Measurements from ENCODE around the gene AREL1. TPM values are rescaled to one million over a fixed set of nuclear protein-coding genes. Genes with fewer than 3 reads are reported as not detected.
"Not testable (repeated sequence)": the region's sequence is repeated elsewhere in the genome, so short reads cannot be mapped to it uniquely, and the experiment has no call there.

AREL1 gene
- polyA plus RNA-seq = 30.4 and 33.8 TPM in 2 replicates
- polyA minus RNA-seq = 73.2 and 76.2 TPM in 2 replicates

DNA sequence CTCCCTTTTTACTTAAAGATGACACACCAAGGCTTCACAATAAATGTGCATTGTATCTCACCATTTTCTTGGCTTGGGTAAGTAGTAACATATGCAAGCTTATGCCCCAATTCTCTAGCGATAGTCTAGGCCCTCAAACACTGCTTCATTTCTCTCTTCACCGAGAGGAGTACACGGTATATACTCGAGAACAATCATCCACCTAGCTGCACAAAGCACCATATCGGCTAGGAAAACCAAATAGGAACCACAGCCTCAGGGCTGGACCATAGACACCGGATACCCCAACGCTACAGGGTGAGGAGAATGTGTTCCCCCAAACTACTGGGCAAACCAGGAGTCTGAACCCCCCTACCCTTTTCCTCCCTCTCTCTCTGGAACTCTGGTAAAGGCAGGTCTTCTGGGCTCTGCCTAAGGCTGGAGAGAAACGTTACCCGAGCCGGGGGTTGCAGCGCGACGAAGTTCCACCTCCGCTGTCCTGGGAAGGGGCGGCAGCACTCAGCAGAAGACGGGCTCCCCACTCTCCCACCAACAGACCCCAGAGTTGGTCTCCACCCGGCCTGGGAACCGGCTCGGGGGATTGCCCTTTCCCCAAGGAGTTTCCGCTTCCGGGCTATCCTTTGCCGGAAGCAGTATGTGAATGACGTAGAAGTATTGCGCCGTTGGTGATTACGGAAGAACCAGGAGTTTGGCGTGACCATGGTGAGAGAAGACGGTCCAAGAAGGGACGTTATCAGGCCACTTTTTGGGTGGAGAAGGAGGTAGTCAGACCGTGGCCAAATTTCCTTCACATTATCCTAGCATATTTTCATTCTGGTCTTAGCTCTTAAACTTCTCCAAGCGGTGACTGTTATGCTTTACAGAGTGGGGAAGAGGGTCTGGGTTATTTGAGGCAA is at the start of gene AREL1, which contains the start of gene FCF1:
Gene AREL1, minus strand, starts transcription at position 582 of the 896 bp plus-strand sequence. CDS start 27,465 bp downstream, outside the sequence.
Gene FCF1, plus strand, starts transcription at position 646 of the 896 bp plus-strand sequence. Its CDS starts 54 bp downstream, at position 700.
- no peaks in the 10 kb centered on the region for H3F3A ChIP-seq (ENCODE audit: insufficient read depth, low read length, poor library complexity, severe bottlenecking)
- peak within 1 kb of the TSS; percentile 92 for H3K4me2 ChIP-seq (ENCODE audit: low read length)
- H3K79me2 ChIP-seq (replicated peaks; ENCODE audit: insufficient read depth, low read length) = peaks cover 62% of the 10 kb centered on the region
- H4K20me1 ChIP-seq (ENCODE audit: insufficient read depth) = no peaks in the 10 kb centered on the region
- peak within 1 kb of the TSS; percentile 57 for H3K27ac ChIP-seq (ENCODE audit: low read length)
- no peaks in the 10 kb centered on the region for H3K27me3 ChIP-seq (ENCODE audit: insufficient read depth, low read depth, low read length)
- H3K9me2 ChIP-seq (ENCODE audit: insufficient read depth, low read length) = no peaks in the 10 kb centered on the region
- peak within 1 kb of the TSS; percentile 96 for H2AFZ ChIP-seq (ENCODE audit: low read depth, low read length)
- TF ChIP-seq EP300 (conservative IDR thresholded peaks at IDR 0.05; ENCODE audit: poor library complexity, severe bottlenecking) (peak; percentile 49), CTCF (IDR thresholded peaks at IDR 0.05; ENCODE audit: poor library complexity, severe bottlenecking) (peak; percentile 10), TAF1 (IDR thresholded peaks at IDR 0.05; ENCODE audit: low read depth) (peak; percentile 53), MXI1 (conservative IDR thresholded peaks at IDR 0.05; ENCODE audit: poor library complexity, severe bottlenecking) (peak; percentile 91), REST (IDR thresholded peaks at IDR 0.05; ENCODE audit: borderline replicate concordance) (peak; percentile 37), POLR2AphosphoS5 (IDR thresholded peaks at IDR 0.05) (peak; percentile 92), RAD21 (conservative IDR thresholded peaks at IDR 0.05) (peak; percentile 21), SMC3 (conservative IDR thresholded peaks at IDR 0.05; ENCODE audit: poor library complexity) (peak; percentile 40), EZH2 (IDR thresholded peaks at IDR 0.05; ENCODE audit: borderline replicate concordance, insufficient read depth, low read length, poor library complexity, severe bottlenecking) (no peak)
- peak within 1 kb of the TSS; percentile 81 for H3K4me3 ChIP-seq (ENCODE audit: low read length)
- no peaks in the 10 kb centered on the region for H3K36me3 ChIP-seq (ENCODE audit: insufficient read depth, low read length)
- peak within 1 kb of the TSS; percentile 71 for H3K9ac ChIP-seq (ENCODE audit: low read length)
- H3K9me3 ChIP-seq (ENCODE audit: low read length) = no peaks in the 10 kb centered on the region

DNA sequence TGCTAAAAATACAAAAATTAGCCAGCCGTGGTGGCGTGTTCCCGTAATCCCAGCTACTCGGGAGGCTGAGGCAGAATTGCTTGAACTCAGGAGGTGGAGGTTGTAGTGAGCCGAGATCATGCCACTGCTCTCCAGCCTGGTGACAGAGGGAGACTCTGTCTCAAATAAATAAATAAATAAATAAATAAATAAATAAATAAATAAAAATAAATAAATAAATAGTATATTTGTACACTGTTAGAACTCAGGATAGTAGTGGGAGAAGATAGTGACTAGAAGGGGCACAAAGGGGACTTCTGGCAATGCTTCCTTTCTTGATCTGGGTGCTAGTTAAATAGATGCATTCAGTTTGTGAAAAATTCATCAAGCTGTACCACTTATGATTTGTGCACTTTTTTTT is 45.6 kb upstream of the AREL1 start:
- H3K9me2 ChIP-seq (ENCODE audit: insufficient read depth, low read length); H3K9ac ChIP-seq (ENCODE audit: low read length); H3F3A ChIP-seq (ENCODE audit: insufficient read depth, low read length, poor library complexity, severe bottlenecking); H4K20me1 ChIP-seq (ENCODE audit: insufficient read depth); H3K27ac ChIP-seq (ENCODE audit: low read length); H2AFZ ChIP-seq (ENCODE audit: low read depth, low read length); H3K4me3 ChIP-seq (ENCODE audit: low read length); H3K27me3 ChIP-seq (ENCODE audit: insufficient read depth, low read depth, low read length); H3K79me2 ChIP-seq (replicated peaks; ENCODE audit: insufficient read depth, low read length); H3K4me2 ChIP-seq (ENCODE audit: low read length); H3K36me3 ChIP-seq (ENCODE audit: insufficient read depth, low read length); H3K9me3 ChIP-seq (ENCODE audit: low read length): not testable (repeated sequence)

Data from neural cell (in vitro differentiated cells).